Mesenchymal stem cell (in vitro differentiated cells and primary cell): ENCODE data around the gene CELF5.

Experiments
- DNase-seq: peaks from one replicate; pipeline ENCODE4 v3.0.0-alpha.2; 2013
- H2AFZ ChIP-seq: one replicate; pipeline ENCODE4 v1.6.1; 2013; ENCODE audit warnings: low read depth, mild to moderate bottlenecking, control low read depth, inconsistent platforms, low read length, moderate library complexity
- H2AK5ac ChIP-seq: 2 replicates; pipeline ENCODE4 v1.6.1; 2013; ENCODE audit warnings: low read length, moderate library complexity, mild to moderate bottlenecking, inconsistent platforms; ENCODE audit not compliant: severe bottlenecking
- H2BK120ac ChIP-seq: one replicate; pipeline ENCODE4 v1.6.1; 2013; ENCODE audit warnings: low read depth, mild to moderate bottlenecking, inconsistent platforms, low read length, moderate library complexity
- H2BK12ac ChIP-seq, 2 experiments: one replicate each; pipeline ENCODE4 v1.6.1; 2013; ENCODE audit warnings: inconsistent platforms in 2 of 2, low read length in 2 of 2, mild to moderate bottlenecking in 2 of 2, moderate library complexity in 2 of 2, control low read depth in 1 of 2
- H2BK15ac ChIP-seq: one replicate; pipeline ENCODE4 v1.6.1; 2013; ENCODE audit warnings: mild to moderate bottlenecking, low read depth, inconsistent platforms; ENCODE audit not compliant: poor library complexity, severe bottlenecking
- H2BK5ac ChIP-seq: 2 replicates; pipeline ENCODE4 v1.6.1; 2013; ENCODE audit warnings: low read depth, mild to moderate bottlenecking, low read length, control low read depth, inconsistent platforms; ENCODE audit not compliant: poor library complexity, severe bottlenecking
- H3K14ac ChIP-seq, 2 experiments: one replicate each; pipeline ENCODE4 v1.6.1; 2013; ENCODE audit warnings: inconsistent platforms in 2 of 2, low read length in 2 of 2, control low read depth in 1 of 2, mild to moderate bottlenecking in 1 of 2, moderate library complexity in 1 of 2
- H3K18ac ChIP-seq, 2 experiments: one replicate each; pipeline ENCODE4 v1.6.1; 2013; ENCODE audit warnings: inconsistent platforms in 2 of 2, low read length in 2 of 2, control low read depth in 1 of 2, low read depth in 1 of 2, mild to moderate bottlenecking in 1 of 2
- H3K23ac ChIP-seq, 2 experiments: one replicate each; pipeline ENCODE4 v1.6.1; 2013; ENCODE audit warnings: inconsistent platforms in 2 of 2, low read length in 2 of 2, mild to moderate bottlenecking in 2 of 2, moderate library complexity in 2 of 2, control low read depth in 1 of 2
- H3K27ac ChIP-seq: 2 replicates; pipeline ENCODE4 v1.5.1; 2013; ENCODE audit warnings: mild to moderate bottlenecking, moderate library complexity, low read length, control low read depth, inconsistent platforms; ENCODE audit not compliant: poor library complexity, severe bottlenecking
- H3K27me3 ChIP-seq, 2 experiments: 2 replicates each; pipeline versions ENCODE4 v1.6.1 to v1.7.0; 2013; ENCODE audit warnings: low read length in 2 of 2, mild to moderate bottlenecking in 2 of 2, moderate library complexity in 2 of 2, control low read depth in 1 of 2, inconsistent platforms in 1 of 2; ENCODE audit not compliant: control insufficient read depth in 1 of 2, insufficient read depth in 1 of 2
- H3K36me3 ChIP-seq, 2 experiments: 2 replicates each; pipeline versions ENCODE4 v1.6.1 to v1.7.0; 2013; ENCODE audit warnings: low read length in 2 of 2, control low read depth in 1 of 2, inconsistent platforms in 1 of 2, low read depth in 1 of 2, mild to moderate bottlenecking in 1 of 2; ENCODE audit not compliant: insufficient read depth in 2 of 2, control insufficient read depth in 1 of 2
- H3K4ac ChIP-seq, 2 experiments: one replicate each; pipeline ENCODE4 v1.6.1; 2013; ENCODE audit warnings: inconsistent platforms in 2 of 2, low read length in 2 of 2, mild to moderate bottlenecking in 2 of 2, moderate library complexity in 2 of 2, control low read depth in 1 of 2, low read depth in 1 of 2
- H3K4me1 ChIP-seq: 2 replicates; pipeline ENCODE4 v1.6.1; 2013; ENCODE audit warnings: low read depth, low read length, control low read depth; ENCODE audit not compliant: control insufficient read depth, insufficient read depth
- H3K4me2 ChIP-seq: 2 replicates; pipeline ENCODE4 v1.6.1; 2013; ENCODE audit warnings: low read length, mild to moderate bottlenecking, inconsistent platforms; ENCODE audit not compliant: poor library complexity, severe bottlenecking
- H3K4me3 ChIP-seq, 2 experiments: 2 replicates each; pipeline versions ENCODE4 v1.5.1 to v1.7.0; 2013; ENCODE audit warnings: low read length in 2 of 2, mild to moderate bottlenecking in 2 of 2, control low read depth in 1 of 2, low read depth in 1 of 2; ENCODE audit not compliant: insufficient read depth in 1 of 2
- H3K79me1 ChIP-seq: replicated peaks from 2 replicates; pipeline ENCODE4 v1.6.1; 2013; ENCODE audit warnings: mild to moderate bottlenecking, control low read depth, low read length, inconsistent platforms; ENCODE audit not compliant: poor library complexity, severe bottlenecking
- H3K9ac ChIP-seq: 2 replicates; pipeline ENCODE4 v1.7.0; 2013; ENCODE audit warnings: mild to moderate bottlenecking, low read length, moderate library complexity
- H3K9me3 ChIP-seq: 2 replicates; pipeline ENCODE4 v1.7.0; 2013; ENCODE audit warnings: mild to moderate bottlenecking, low read length; ENCODE audit not compliant: control insufficient read depth
- H4K8ac ChIP-seq: one replicate; pipeline ENCODE4 v1.6.1; 2013; ENCODE audit warnings: inconsistent platforms, mild to moderate bottlenecking, low read length, moderate library complexity
- H4K91ac ChIP-seq: one replicate; pipeline ENCODE4 v1.6.1; 2013; ENCODE audit warnings: mild to moderate bottlenecking, low read length, inconsistent platforms
- WGBS: methylation state at CpG from one replicate; pipeline ENCODE4 v1.1.7; 2013; ENCODE audit warnings: mixed read lengths; 5-methylcytosine and 5-hydroxymethylcytosine counted together

CELF5 gene

DNA sequence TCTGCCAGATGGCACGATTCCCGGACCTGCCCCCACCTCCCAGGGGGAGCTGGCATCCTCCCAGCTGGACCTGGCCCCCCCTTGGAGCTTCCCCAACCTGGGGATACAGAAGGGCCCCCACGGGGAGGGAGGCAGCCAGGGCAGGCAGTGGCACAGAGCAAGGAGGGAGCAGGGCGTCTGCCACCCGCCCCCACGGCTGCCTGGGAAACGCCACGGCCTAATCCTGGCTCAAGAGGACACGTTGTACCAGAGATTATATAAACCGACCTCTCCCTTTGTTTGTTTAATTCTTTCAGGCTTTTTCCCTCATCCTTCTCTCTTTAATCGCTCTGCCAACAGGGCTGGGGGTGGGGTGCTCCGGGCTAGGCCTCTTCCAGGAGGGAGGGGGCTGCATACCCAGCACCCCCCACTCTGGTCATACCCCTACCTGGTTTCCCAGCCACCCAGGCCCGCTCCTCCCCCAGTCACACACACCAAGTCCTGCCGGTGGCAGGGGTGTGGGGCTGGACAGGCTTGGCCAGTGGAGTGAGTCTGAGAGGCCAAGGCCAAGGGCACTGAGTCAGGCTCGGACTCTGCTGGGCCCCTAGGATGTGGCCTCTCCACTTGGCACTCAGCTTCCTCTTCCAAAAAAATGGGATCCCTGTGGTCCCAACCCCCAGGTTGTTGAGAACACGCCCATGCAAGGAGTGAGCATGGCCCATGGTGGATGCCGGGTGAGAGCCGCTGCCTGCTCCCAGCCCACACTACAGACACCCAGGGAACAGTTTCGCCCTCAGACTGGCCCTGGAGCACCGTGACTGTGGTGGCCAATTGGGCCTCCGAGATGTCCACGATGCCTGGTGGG is 112.4 kb downstream of the CELF5 start:
- H2AK5ac ChIP-seq, result no peak overlapping the region
- H2BK120ac ChIP-seq, result peak overlapping the region; percentile 98
- H2AFZ ChIP-seq, result peak overlapping the region; percentile 42
- peaks cover 3 to 5% of the 10 kb centered on the region in 2 experiments for H3K27me3 ChIP-seq
- peak overlapping the region in 1 of 2 experiments; percentile 45 for H3K4me3 ChIP-seq
- 34% methylated on average over 21 of the region's 22 CpGs for WGBS
- peak overlapping the region; percentile 97 to 100 for H2BK12ac ChIP-seq
- H4K91ac ChIP-seq, result peak overlapping the region; percentile 100
- H3K18ac ChIP-seq, result peak overlapping the region; percentile 78 to 100
- H3K4ac ChIP-seq, result peak overlapping the region; percentile 89 to 100
- H3K9me3 ChIP-seq, result no peaks in the 10 kb centered on the region
- H3K36me3 ChIP-seq, result no peaks in the 10 kb centered on the region
- H3K79me1 ChIP-seq, result no peaks in the 10 kb centered on the region
- H3K27ac ChIP-seq, result peak overlapping the region; percentile 52
- peak; percentile 85 for DNase-seq
- peak overlapping the region; percentile 97 for H2BK15ac ChIP-seq
- H3K23ac ChIP-seq, result peak overlapping the region in 1 of 2 experiments; percentile 77
- H3K4me2 ChIP-seq, result peak overlapping the region; percentile 6
- peak overlapping the region; percentile 97 for H4K8ac ChIP-seq
- H2BK5ac ChIP-seq, result no peak overlapping the region
- H3K14ac ChIP-seq, result peak overlapping the region in 1 of 2 experiments; percentile 97
- peak overlapping the region; percentile 76 for H3K9ac ChIP-seq
- H3K4me1 ChIP-seq, result peaks cover 28% of the 10 kb centered on the region

DNA sequence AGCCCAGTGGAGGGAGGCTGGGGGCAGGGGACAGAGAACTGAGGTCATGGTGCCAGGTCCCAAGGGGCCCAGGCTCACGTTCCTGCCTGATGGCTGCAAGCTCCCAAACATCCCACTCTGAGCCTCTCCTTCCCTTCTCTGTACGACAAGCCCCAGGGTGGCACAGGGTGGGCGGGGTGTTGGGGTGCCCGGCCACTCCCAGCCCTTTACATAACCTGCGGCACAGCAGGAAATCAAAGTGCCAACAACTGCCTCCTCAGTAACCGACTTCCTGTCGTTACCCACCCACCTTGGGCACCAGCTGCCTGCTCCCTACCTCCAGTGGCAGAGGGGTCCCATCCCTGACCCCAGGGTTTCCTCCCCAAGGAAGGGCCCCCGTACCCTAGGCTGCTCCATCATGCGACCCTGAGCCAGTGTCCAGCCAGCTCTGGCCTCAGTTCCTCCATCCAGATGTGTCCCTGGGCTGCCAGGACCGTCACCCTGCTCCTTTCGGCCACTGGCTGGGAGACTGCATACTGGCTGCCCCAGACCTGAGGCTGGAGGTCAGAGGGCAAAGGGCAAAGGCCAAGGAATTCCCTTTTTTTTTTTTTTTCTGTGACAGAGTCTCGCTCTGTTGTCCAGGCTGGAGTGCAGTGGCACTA is 114.2 kb downstream of the CELF5 start:
- no peak overlapping the region for H2BK5ac ChIP-seq
- H2BK120ac ChIP-seq, result peak overlapping the region; percentile 95
- peaks cover 0 to 5% of the 10 kb centered on the region in 2 experiments for H3K27me3 ChIP-seq
- peak overlapping the region in 1 of 2 experiments; percentile 72 for H3K14ac ChIP-seq
- H3K23ac ChIP-seq, result no peak overlapping the region
- no peak overlapping the region for H3K9ac ChIP-seq
- H2AFZ ChIP-seq, result no peak overlapping the region
- WGBS, result 75% methylated on average over 11 of the region's 12 CpGs
- no peaks in the 10 kb centered on the region for H3K36me3 ChIP-seq
- H3K4me2 ChIP-seq, result no peak overlapping the region
- no peaks in the 10 kb centered on the region for H3K9me3 ChIP-seq
- H4K8ac ChIP-seq, result peak overlapping the region; percentile 95
- H3K79me1 ChIP-seq, result no peaks in the 10 kb centered on the region
- H4K91ac ChIP-seq, result peak overlapping the region; percentile 98
- peak overlapping the region; percentile 98 for H2BK15ac ChIP-seq
- H3K4me3 ChIP-seq, result no peak overlapping the region
- H2BK12ac ChIP-seq, result peak overlapping the region; percentile 99 to 100
- H3K18ac ChIP-seq, result peak overlapping the region; percentile 91 to 93
- peak overlapping the region; percentile 2 to 97 for H3K4ac ChIP-seq
- peaks cover 30% of the 10 kb centered on the region for H3K4me1 ChIP-seq
- H2AK5ac ChIP-seq, result peak overlapping the region; percentile 88
- no peak overlapping the region for H3K27ac ChIP-seq
- DNase-seq, result peak; percentile 41

DNA sequence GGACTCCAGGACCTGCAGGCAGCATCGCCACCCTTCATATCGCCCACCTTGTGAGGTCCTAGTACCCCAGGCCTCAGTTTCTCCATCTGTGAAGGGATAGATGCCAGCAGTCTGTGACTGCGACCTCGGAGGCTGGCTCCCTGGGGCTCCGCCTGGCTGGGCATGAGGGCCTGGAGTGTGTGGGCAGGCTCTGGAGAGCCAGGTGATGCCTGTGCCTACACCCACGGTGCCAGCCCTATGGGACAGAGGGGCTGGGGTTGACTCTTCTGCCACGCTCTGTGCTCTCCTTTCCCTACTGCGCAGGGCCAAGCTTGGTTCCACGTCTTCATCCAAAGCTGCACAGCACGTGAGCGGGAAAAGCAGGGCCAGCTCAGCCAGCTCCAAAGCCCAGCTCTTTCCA is 115.9 kb downstream of the CELF5 start:
- Histone ChIP-seq H2BK12ac (peak overlapping the region; percentile 92 to 93), H3K9me3 (no peaks in the 10 kb centered on the region), H2BK15ac (no peak overlapping the region), H3K36me3 (no peaks in the 10 kb centered on the region), H4K8ac (no peak overlapping the region), H3K4me2 (no peak overlapping the region), H2BK120ac (no peak overlapping the region), H3K23ac (peak overlapping the region in 1 of 2 experiments; percentile 27), H3K18ac (peak overlapping the region in 1 of 2 experiments; percentile 55), H3K9ac (no peak overlapping the region), H3K27ac (no peak overlapping the region), H3K27me3 (peaks cover 0 to 5% of the 10 kb centered on the region in 2 experiments), H3K4me1 (peaks cover 31% of the 10 kb centered on the region), H3K14ac (peak overlapping the region in 1 of 2 experiments; percentile 67), H3K4ac (peak overlapping the region in 1 of 2 experiments; percentile 54), H4K91ac (peak overlapping the region; percentile 69), H2BK5ac (no peak overlapping the region), H2AFZ (no peak overlapping the region), H3K4me3 (peak overlapping the region in 1 of 2 experiments; percentile 0), H2AK5ac (no peak overlapping the region), H3K79me1 (no peaks in the 10 kb centered on the region)
- no peak for DNase-seq
- 90% methylated on average over 11 of the region's 11 CpGs for WGBS

DNA sequence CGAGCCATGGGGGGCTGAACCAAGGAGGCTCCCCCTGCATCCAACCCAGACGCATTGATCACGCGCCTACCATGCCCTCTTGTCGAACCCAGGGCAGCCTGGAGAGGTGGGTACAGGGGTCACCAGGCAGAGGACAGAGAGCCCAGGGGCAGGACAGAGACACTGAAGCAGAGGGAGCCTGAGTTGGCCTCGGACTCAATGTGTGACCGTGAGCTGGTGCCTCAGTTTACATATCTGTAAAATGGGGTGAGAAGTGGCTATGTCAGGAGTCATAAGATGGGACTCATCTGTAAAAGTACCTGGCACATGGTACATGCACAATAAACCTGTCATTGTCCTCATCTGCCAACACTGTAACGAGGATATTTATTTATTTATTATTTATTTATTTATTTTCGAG is 117.8 kb downstream of the CELF5 start:
- no peak overlapping the region for H3K27ac ChIP-seq
- 84% methylated on average over 8 of the region's 9 CpGs for WGBS
- H2BK15ac ChIP-seq, result peak overlapping the region; percentile 4
- no peak overlapping the region for H2AFZ ChIP-seq
- H3K4me3 ChIP-seq, result no peak overlapping the region
- DNase-seq, result no peak
- peak overlapping the region in 1 of 2 experiments; percentile 88 for H2BK12ac ChIP-seq
- H2BK120ac ChIP-seq, result no peak overlapping the region
- H3K79me1 ChIP-seq, result no peaks in the 10 kb centered on the region
- no peaks in the 10 kb centered on the region for H3K36me3 ChIP-seq
- no peak overlapping the region for H2AK5ac ChIP-seq
- H3K14ac ChIP-seq, result peak overlapping the region in 1 of 2 experiments; percentile 11
- no peak overlapping the region for H2BK5ac ChIP-seq
- no peak overlapping the region for H4K8ac ChIP-seq
- H3K18ac ChIP-seq, result no peak overlapping the region
- H3K4ac ChIP-seq, result no peak overlapping the region
- H3K9me3 ChIP-seq, result no peaks in the 10 kb centered on the region
- peaks cover 0 to 5% of the 10 kb centered on the region in 2 experiments for H3K27me3 ChIP-seq
- no peak overlapping the region for H3K4me2 ChIP-seq
- H4K91ac ChIP-seq, result no peak overlapping the region
- H3K4me1 ChIP-seq, result peaks cover 16% of the 10 kb centered on the region
- H3K9ac ChIP-seq, result no peak overlapping the region
- no peak overlapping the region for H3K23ac ChIP-seq
